Measurements from ENCODE around the gene ZFPM1. TPM values are rescaled to one million over a fixed set of nuclear protein-coding genes. Genes with fewer than 3 reads are reported as not detected.

Gene ZFPM1
- total RNA-seq, 3 donors from 2014 or later (not counting 1 experiment from before 2014, with no cell fraction given) = 56.3 to 71.0 (median 64.6) TPM

- H3K27ac Mint-ChIP-seq = no peak overlapping the region
- H3K27ac ChIP-seq (ENCODE audit: low read length) = no peak overlapping the region
- no peaks in the 10 kb centered on the region for H3K36me3 Mint-ChIP-seq
- TF ChIP-seq, protein P1, sequence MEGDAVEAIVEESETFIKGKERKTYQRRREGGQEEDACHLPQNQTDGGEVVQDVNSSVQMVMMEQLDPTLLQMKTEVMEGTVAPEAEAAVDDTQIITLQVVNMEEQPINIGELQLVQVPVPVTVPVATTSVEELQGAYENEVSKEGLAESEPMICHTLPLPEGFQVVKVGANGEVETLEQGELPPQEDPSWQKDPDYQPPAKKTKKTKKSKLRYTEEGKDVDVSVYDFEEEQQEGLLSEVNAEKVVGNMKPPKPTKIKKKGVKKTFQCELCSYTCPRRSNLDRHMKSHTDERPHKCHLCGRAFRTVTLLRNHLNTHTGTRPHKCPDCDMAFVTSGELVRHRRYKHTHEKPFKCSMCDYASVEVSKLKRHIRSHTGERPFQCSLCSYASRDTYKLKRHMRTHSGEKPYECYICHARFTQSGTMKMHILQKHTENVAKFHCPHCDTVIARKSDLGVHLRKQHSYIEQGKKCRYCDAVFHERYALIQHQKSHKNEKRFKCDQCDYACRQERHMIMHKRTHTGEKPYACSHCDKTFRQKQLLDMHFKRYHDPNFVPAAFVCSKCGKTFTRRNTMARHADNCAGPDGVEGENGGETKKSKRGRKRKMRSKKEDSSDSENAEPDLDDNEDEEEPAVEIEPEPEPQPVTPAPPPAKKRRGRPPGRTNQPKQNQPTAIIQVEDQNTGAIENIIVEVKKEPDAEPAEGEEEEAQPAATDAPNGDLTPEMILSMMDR (IDR thresholded peaks at IDR 0.05) = no peak
- H3K36me3 ChIP-seq (ENCODE audit: control insufficient read depth, insufficient read depth, low read length) = no peaks in the 10 kb centered on the region
- no peak overlapping the region for H3K4me3 Mint-ChIP-seq
- peaks cover 7% of the 10 kb centered on the region for H3K4me1 ChIP-seq (ENCODE audit: control insufficient read depth, insufficient read depth, low read length)
- no peak overlapping the region for H3K4me3 ChIP-seq (ENCODE audit: low read length)
- no peaks in the 10 kb centered on the region for H3K9me3 Mint-ChIP-seq
- no peaks in the 10 kb centered on the region for H3K27me3 Mint-ChIP-seq (ENCODE audit: low read depth in 2 of 2)
- no peaks in the 10 kb centered on the region for H3K27me3 ChIP-seq (ENCODE audit: control insufficient read depth, insufficient read depth, low read length)
- ATAC-seq (no peak), DNase-seq (no peak)
- intact Hi-C loops (cut with micrococcal nuclease) = loop anchor here (5.0 kb wide), 1 partner anchor 661 kb away; no protein-coding TSS in a partner anchor
- H3K9me3 ChIP-seq (ENCODE audit: control insufficient read depth, insufficient read depth, low read length) = no peaks in the 10 kb centered on the region
- WGBS (ENCODE audit: insufficient coverage) = 94% methylated on average over 32 of the region's 32 CpGs
- H3K4me1 Mint-ChIP-seq = peaks cover 0 to 20% of the 10 kb centered on the region in 2 donors
Observed at GRCh38 chr16:88438084-88438870, 14.8 kb upstream of the ZFPM1 start.

- peaks cover 0 to 20% of the 10 kb centered on the region in 2 donors for H3K4me1 Mint-ChIP-seq
- H3K36me3 Mint-ChIP-seq = no peaks in the 10 kb centered on the region
- TF ChIP-seq, protein P1 (IDR thresholded peaks at IDR 0.05) = no peak
- Histone ChIP-seq H3K4me1 (ENCODE audit: control insufficient read depth, insufficient read depth, low read length) (peaks cover 9% of the 10 kb centered on the region), H3K27ac (ENCODE audit: low read length) (no peak overlapping the region), H3K36me3 (ENCODE audit: control insufficient read depth, insufficient read depth, low read length) (no peaks in the 10 kb centered on the region), H3K27me3 (ENCODE audit: control insufficient read depth, insufficient read depth, low read length) (no peaks in the 10 kb centered on the region), H3K9me3 (ENCODE audit: control insufficient read depth, insufficient read depth, low read length) (no peaks in the 10 kb centered on the region), H3K4me3 (ENCODE audit: low read length) (no peak overlapping the region)
- no peak overlapping the region for H3K4me3 Mint-ChIP-seq
- no peak overlapping the region for H3K27ac Mint-ChIP-seq
- H3K9me3 Mint-ChIP-seq = no peaks in the 10 kb centered on the region
- DNase-seq (no peak), ATAC-seq (no peak)
- intact Hi-C loops (cut with micrococcal nuclease) = loop anchor here (5.0 kb wide), 1 partner anchor 662 kb away; no protein-coding TSS in a partner anchor
- no peaks in the 10 kb centered on the region for H3K27me3 Mint-ChIP-seq (ENCODE audit: low read depth in 2 of 2)
- 89% methylated on average over 17 of the region's 17 CpGs for WGBS (ENCODE audit: insufficient coverage)
Observed at GRCh38 chr16:88439016-88439415, 14.1 kb upstream of the ZFPM1 start.

DNA sequence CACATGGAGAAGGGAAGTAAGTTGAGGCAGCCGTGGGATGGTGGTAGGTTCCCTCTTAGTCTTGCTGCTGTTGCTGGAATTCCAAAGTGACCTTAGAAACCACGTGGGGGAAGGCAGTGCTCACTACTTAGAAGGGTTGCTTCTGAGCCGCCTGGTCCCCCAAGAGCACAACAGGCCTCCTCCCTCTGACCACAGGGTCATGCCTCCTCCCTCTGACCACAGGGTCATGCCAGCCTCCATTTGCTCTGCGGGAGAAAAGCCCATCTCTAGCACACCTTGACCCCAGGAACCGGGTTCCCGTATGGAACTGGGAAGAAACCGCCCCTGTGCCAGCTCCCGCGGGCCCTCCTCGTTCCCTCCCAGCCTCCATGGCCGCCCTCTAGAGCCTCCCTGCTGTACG, 13.4 kb upstream of the ZFPM1 start:
- DNase-seq (no peak), ATAC-seq (no peak)
- H3K27ac ChIP-seq (ENCODE audit: low read length) = no peak overlapping the region
- TF ChIP-seq, protein P1 (IDR thresholded peaks at IDR 0.05) = no peak
- H3K4me3 Mint-ChIP-seq = no peak overlapping the region
- H3K9me3 ChIP-seq (ENCODE audit: control insufficient read depth, insufficient read depth, low read length) = no peaks in the 10 kb centered on the region
- H3K4me3 ChIP-seq (ENCODE audit: low read length) = no peak overlapping the region
- H3K27ac Mint-ChIP-seq = no peak overlapping the region
- no peaks in the 10 kb centered on the region for H3K27me3 Mint-ChIP-seq (ENCODE audit: low read depth in 2 of 2)
- no peaks in the 10 kb centered on the region for H3K9me3 Mint-ChIP-seq
- no peaks in the 10 kb centered on the region for H3K36me3 ChIP-seq (ENCODE audit: control insufficient read depth, insufficient read depth, low read length)
- no peaks in the 10 kb centered on the region for H3K27me3 ChIP-seq (ENCODE audit: control insufficient read depth, insufficient read depth, low read length)
- WGBS (ENCODE audit: insufficient coverage) = 87% methylated on average over 12 of the region's 12 CpGs
- H3K4me1 Mint-ChIP-seq = peaks cover 0 to 20% of the 10 kb centered on the region in 2 donors
- peaks cover 9% of the 10 kb centered on the region for H3K4me1 ChIP-seq (ENCODE audit: control insufficient read depth, insufficient read depth, low read length)
- H3K36me3 Mint-ChIP-seq = no peaks in the 10 kb centered on the region
- intact Hi-C loops (cut with micrococcal nuclease) = loop anchor here (5.0 kb wide), 1 partner anchor 662 kb away; no protein-coding TSS in a partner anchor

Data from natural killer cell (primary cell).